Measurements from ENCODE around the gene RXFP2. TPM values are rescaled to one million over a fixed set of nuclear protein-coding genes. Genes with fewer than 3 reads are reported as not detected.

The RXFP2 gene
- total and polyA plus RNA-seq, 2 of the 8 experiments (the other 6 are each of a cell fraction or from before 2014, with no cell fraction given): not detected

GRCh38 chr13:31755211-31755610, 15.9 kb downstream of the RXFP2 start (continued):
- no peak for TF ChIP-seq KDM4A (IDR thresholded peaks at IDR 0.05; ENCODE audit: low read depth, low read length, severe bottlenecking)
